Measurements from ENCODE around the gene CYP19A1. TPM values are rescaled to one million over a fixed set of nuclear protein-coding genes. Genes with fewer than 3 reads are reported as not detected.

CYP19A1 gene
- total and polyA plus RNA-seq, 2 donors = 0.69 to 0.99 TPM

DNA sequence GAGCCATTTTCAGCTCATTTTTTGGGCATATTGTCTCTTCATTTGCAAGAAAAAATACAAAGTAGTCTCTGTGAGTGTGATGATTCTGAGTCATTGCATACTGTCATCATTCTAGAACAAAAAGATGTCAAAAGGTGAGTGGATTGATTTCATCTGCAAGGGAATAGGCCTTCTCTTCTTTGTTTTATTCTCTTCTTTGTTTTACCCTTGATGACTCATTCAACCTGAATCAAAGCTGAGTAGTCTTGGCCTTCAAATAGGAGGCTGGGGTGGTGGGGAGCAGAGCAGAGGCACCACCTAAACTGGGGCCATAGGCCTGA is 25.4 kb downstream of the CYP19A1 start:
- no peak for DNase-seq (ENCODE audit: extremely low spot score)
- Histone ChIP-seq H3K27ac (ENCODE audit: low read depth) (no peak overlapping the region), H3K4me3 (ENCODE audit: low read depth, low read length) (no peak overlapping the region), H3K36me3 (ENCODE audit: insufficient read depth) (no peaks in the 10 kb centered on the region), H3K4me1 (ENCODE audit: insufficient read depth) (no peaks in the 10 kb centered on the region)

GRCh38 chr15:51312166-51313073 is 26.0 kb downstream of the CYP19A1 start:
- H3K27ac ChIP-seq (ENCODE audit: low read depth) = no peak overlapping the region
- no peaks in the 10 kb centered on the region for H3K4me1 ChIP-seq (ENCODE audit: insufficient read depth)
- H3K36me3 ChIP-seq (ENCODE audit: insufficient read depth) = no peaks in the 10 kb centered on the region
- no peak overlapping the region for H3K4me3 ChIP-seq (ENCODE audit: low read depth, low read length)
- WGBS = 55% methylated on average over 8 of the region's 8 CpGs
- no peak for DNase-seq (ENCODE audit: extremely low spot score)

- no peak for DNase-seq (ENCODE audit: extremely low spot score)
- H3K27ac ChIP-seq (ENCODE audit: low read depth) = no peak overlapping the region
- no peaks in the 10 kb centered on the region for H3K4me1 ChIP-seq (ENCODE audit: insufficient read depth)
- H3K36me3 ChIP-seq (ENCODE audit: insufficient read depth) = no peaks in the 10 kb centered on the region
- H3K4me3 ChIP-seq (ENCODE audit: low read depth, low read length) = no peak overlapping the region
- WGBS = 74% methylated on average over 2 of the region's 2 CpGs
These were observed 26.9 kb downstream of the CYP19A1 start for GRCh38 chr15:51311510-51311909.

DNA sequence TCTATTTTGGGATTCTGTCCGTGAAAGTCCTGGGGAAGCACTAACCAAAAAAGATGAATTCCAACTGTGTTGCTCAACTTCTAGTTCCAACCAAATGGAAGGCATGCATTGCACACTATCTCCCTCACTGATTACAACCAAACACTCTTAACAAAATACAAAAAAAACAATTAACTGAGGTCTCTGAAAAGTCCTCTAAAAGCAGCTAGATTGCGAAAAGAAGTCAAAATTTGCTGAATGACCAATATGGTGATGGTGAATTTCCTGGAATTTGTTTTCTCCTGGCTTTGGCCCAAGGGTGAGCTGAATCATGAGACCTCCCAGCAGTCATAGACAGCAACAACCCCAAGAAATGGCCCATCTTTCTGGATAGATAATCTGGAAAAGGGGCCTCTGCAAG is 28.3 kb downstream of the CYP19A1 start:
- 68% methylated on average over 2 of the region's 2 CpGs for WGBS
- DNase-seq (ENCODE audit: extremely low spot score) = no peak
- H3K27ac ChIP-seq (ENCODE audit: low read depth) = no peak overlapping the region

GRCh38 chr15:51307811-51308210 is 30.6 kb downstream of the CYP19A1 start:
- Histone ChIP-seq H3K27ac (ENCODE audit: low read depth) (no peak overlapping the region), H3K4me1 (ENCODE audit: insufficient read depth) (no peaks in the 10 kb centered on the region), H3K36me3 (ENCODE audit: insufficient read depth) (no peaks in the 10 kb centered on the region), H3K4me3 (ENCODE audit: low read depth, low read length) (no peak overlapping the region)
- no peak for DNase-seq (ENCODE audit: extremely low spot score)
- 86% methylated on average over 3 of the region's 3 CpGs for WGBS

More for the DNA sequence above, 28.3 kb downstream of the CYP19A1 start:
- H3K36me3 ChIP-seq (ENCODE audit: insufficient read depth) = no peaks in the 10 kb centered on the region
- H3K4me1 ChIP-seq (ENCODE audit: insufficient read depth) = no peaks in the 10 kb centered on the region
- no peak overlapping the region for H3K4me3 ChIP-seq (ENCODE audit: low read depth, low read length)

GRCh38 chr15:51307325-51307724 is 31.1 kb downstream of the CYP19A1 start:
- H3K36me3 ChIP-seq (ENCODE audit: insufficient read depth) = no peaks in the 10 kb centered on the region
- H3K4me1 ChIP-seq (ENCODE audit: insufficient read depth) = no peaks in the 10 kb centered on the region
- no peak overlapping the region for H3K27ac ChIP-seq (ENCODE audit: low read depth)
- 91% methylated on average over 3 of the region's 3 CpGs for WGBS
- DNase-seq (ENCODE audit: extremely low spot score) = no peak
- H3K4me3 ChIP-seq (ENCODE audit: low read depth, low read length) = no peak overlapping the region

- H3K4me1 ChIP-seq (ENCODE audit: insufficient read depth) = no peaks in the 10 kb centered on the region
These were observed 34.9 kb downstream of the CYP19A1 start for GRCh38 chr15:51303462-51303980.

DNA sequence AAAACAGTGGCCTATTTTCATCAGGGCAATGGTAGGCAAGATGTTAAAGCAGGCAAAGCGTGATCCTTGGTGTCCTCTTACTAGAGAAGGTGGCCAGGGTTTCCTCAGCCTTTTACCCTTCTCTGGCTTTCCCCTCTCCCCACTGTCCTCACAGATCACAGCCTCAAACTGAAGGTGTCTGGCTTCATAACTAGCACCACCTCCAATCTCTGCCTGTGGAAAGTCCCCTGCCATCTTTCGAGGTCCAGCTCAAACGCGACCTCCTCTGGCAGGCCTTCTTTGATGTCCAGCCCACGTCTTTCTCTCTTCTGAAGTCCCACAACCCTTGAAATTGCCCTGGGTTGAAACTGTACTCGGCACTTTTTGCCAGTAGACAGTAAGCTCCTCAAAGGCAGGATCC is 35.9 kb downstream of the CYP19A1 start:
- Histone ChIP-seq H3K27ac (ENCODE audit: low read depth) (no peak overlapping the region), H3K4me3 (ENCODE audit: low read depth, low read length) (no peak overlapping the region), H3K36me3 (ENCODE audit: insufficient read depth) (no peaks in the 10 kb centered on the region), H3K4me1 (ENCODE audit: insufficient read depth) (no peaks in the 10 kb centered on the region)
- WGBS = 91% methylated on average over 6 of the region's 6 CpGs
- DNase-seq (ENCODE audit: extremely low spot score) = no peak

More at GRCh38 chr15:51303462-51303980, 34.9 kb downstream of the CYP19A1 start:
- no peak for DNase-seq (ENCODE audit: extremely low spot score)
- WGBS = 43% methylated on average over 2 of the region's 2 CpGs
- H3K36me3 ChIP-seq (ENCODE audit: insufficient read depth) = no peaks in the 10 kb centered on the region
- no peak overlapping the region for H3K4me3 ChIP-seq (ENCODE audit: low read depth, low read length)
- no peak overlapping the region for H3K27ac ChIP-seq (ENCODE audit: low read depth)

DNA sequence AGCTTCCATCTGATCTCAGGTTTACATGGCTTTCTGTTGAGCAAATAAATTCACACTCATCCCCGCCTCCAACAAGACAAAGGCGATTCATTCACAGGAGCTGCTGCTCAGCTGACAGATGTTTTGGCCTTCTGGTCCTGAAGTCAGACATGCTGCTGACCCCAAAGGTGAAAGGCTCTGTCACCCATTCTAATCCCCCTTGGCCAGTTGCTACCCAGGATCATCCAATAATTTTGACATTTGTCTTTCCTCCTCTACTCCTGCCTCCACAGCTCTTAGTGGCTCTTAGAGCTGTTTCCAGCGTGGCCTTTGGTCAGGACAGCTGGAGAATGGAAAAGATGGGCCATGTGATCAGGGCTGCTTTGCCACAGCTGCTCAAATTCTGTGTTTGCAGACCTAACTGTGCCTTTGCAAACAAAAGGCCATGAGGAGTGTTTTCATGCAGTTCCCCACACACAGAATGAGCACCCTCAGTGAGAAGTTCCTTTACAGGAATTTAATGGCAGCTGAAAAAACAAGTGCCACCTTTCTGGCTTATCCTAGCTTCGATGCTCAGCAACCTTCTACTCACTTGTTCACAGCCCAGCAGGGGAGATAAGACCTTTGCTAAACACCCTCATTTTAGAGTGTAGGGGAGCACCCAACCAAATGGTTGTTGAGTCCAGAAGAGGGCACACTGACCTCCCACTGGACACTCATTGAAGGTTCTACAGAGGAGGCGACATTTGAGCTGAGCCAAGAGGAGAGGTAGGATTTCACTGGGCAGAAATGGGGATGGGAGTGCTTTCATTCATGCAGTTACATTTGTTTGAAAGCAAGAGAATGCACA is 39.0 kb downstream of the CYP19A1 start:
- WGBS = 91% methylated on average over 5 of the region's 5 CpGs
- H3K27ac ChIP-seq (ENCODE audit: low read depth) = no peak overlapping the region
- H3K4me3 ChIP-seq (ENCODE audit: low read depth, low read length) = no peak overlapping the region
- DNase-seq (ENCODE audit: extremely low spot score) = no peak
- H3K36me3 ChIP-seq (ENCODE audit: insufficient read depth) = no peaks in the 10 kb centered on the region
- no peaks in the 10 kb centered on the region for H3K4me1 ChIP-seq (ENCODE audit: insufficient read depth)

DNA sequence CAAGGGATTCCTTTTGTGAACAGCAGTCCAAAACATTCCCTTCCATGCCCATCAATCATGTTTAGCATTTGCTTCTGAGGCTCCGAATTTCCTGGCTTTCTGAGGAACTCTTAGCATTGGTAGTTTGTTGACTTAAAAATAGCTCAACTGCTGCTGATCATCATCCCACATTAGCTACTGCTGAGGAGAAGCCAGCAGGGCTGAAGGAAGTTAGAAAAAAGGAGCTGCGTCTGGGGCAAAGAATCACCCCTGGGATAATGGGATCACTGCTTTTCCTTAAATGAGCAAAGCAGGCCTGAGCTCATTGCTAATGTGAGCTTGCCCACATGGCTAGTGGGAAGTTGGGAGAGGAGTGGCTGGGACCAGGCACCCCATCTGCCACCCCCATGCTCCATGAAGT is 39.8 kb downstream of the CYP19A1 start:
- Histone ChIP-seq H3K36me3 (ENCODE audit: insufficient read depth) (no peaks in the 10 kb centered on the region), H3K4me1 (ENCODE audit: insufficient read depth) (no peaks in the 10 kb centered on the region), H3K4me3 (ENCODE audit: low read depth, low read length) (no peak overlapping the region), H3K27ac (ENCODE audit: low read depth) (no peak overlapping the region)
- no peak for DNase-seq (ENCODE audit: extremely low spot score)
- 69% methylated on average over 2 of the region's 2 CpGs for WGBS

DNA sequence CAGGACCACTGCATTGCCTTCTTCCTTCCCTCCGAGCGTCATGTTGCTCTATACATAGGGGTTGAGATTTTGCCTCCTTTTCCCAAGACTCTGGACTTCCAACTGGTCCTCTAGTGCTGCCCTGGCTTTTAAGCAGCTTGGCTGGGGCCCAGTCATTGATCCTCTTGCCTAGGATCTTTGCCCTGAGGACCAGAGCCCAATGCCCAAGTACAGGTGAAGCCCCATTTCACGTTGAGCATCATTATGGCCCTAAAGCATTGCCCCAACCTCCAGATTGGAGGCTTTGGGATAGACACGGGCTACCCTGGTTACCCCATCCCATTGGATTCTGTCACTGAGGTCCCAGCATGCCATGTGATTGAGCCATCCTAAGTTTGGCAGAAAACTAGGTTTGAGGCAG is 47.7 kb downstream of the CYP19A1 start:
- 93% methylated on average over 4 of the region's 4 CpGs for WGBS
- Histone ChIP-seq H3K36me3 (ENCODE audit: insufficient read depth) (no peaks in the 10 kb centered on the region), H3K27ac (ENCODE audit: low read depth) (no peak overlapping the region), H3K4me1 (ENCODE audit: insufficient read depth) (no peaks in the 10 kb centered on the region), H3K4me3 (ENCODE audit: low read depth, low read length) (no peak overlapping the region)
- no peak for DNase-seq (ENCODE audit: extremely low spot score)

DNA sequence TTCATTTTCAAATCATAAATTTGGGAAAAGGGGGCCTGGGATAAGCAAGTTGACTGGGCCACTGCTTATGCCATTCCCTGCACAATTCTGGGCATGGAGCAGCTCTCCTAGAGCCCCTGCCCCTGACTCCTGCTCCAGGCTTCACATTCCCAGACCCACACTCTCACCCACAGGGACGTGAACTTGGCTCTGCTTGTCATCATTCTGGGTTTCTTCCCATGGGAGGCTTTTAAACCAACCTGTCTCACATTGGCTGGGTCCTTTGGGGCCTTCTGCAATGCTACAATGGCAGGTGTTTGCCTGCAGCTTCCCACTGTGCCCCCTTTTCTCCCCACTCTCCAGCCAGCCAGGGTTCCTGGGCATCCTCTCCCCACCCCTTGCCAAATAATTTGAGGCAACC is 49.1 kb downstream of the CYP19A1 start:
- H3K4me3 ChIP-seq (ENCODE audit: low read depth, low read length) = no peak overlapping the region
- WGBS = 85% methylated on average over 1 of the region's 1 CpG
- no peaks in the 10 kb centered on the region for H3K4me1 ChIP-seq (ENCODE audit: insufficient read depth)
- no peaks in the 10 kb centered on the region for H3K36me3 ChIP-seq (ENCODE audit: insufficient read depth)
- no peak overlapping the region for H3K27ac ChIP-seq (ENCODE audit: low read depth)
- DNase-seq (ENCODE audit: extremely low spot score) = no peak

- WGBS = 76% methylated on average over 13 of the region's 13 CpGs
- no peak overlapping the region for H3K4me3 ChIP-seq (ENCODE audit: low read depth, low read length)
- H3K36me3 ChIP-seq (ENCODE audit: insufficient read depth) = no peaks in the 10 kb centered on the region
- DNase-seq (ENCODE audit: extremely low spot score) = no peak
- no peak overlapping the region for H3K27ac ChIP-seq (ENCODE audit: low read depth)
- no peaks in the 10 kb centered on the region for H3K4me1 ChIP-seq (ENCODE audit: insufficient read depth)
These were observed 50.0 kb downstream of the CYP19A1 start for GRCh38 chr15:51288143-51289065.
